Loucy (cell line): Measurements from ENCODE around the gene GLRX2.

ENCODE experiments used
- CTCF ChIP-seq: fragments of 200-600 bp; sonication (generic); conservative IDR thresholded peaks from 2 replicates; pipeline ENCODE4 v1.5.1; 2014; ENCODE audit warnings: mild to moderate bottlenecking, antibody characterized with exemption, low read length
- EZH2phosphoT487 ChIP-seq: fragments of 200-600 bp; IDR thresholded peaks from 2 replicates; pipeline ENCODE4 v1.6.1; 2018; ENCODE audit warnings: antibody characterized with exemption, mild to moderate bottlenecking, moderate library complexity, borderline replicate concordance

GRCh38 chr1:193085263-193085662 lies 20.0 kb downstream of the GLRX2 start:
- no peak for TF ChIP-seq CTCF
- TF ChIP-seq EZH2phosphoT487, result no peak
